GM23338 (cell line): ENCODE data around the gene AFF2. TPM values are rescaled to one million over a fixed set of nuclear protein-coding genes. Genes with fewer than 3 reads are reported as not detected.

Experiments used
- ATAC-seq: fragments of 200-7000 bp; cut with Tn5 transposase; 3 replicates; pipeline ENCODE4 v1.9.1; 2020
- DNase-seq: peaks from one replicate; pipeline ENCODE4 v3.0.0-alpha.2; 2015; ENCODE audit warnings: low spot score
- H2AFZ ChIP-seq: fragments of 200-600 bp; sonication (generic); 2 replicates; pipeline ENCODE4 v1.8.0; 2016; ENCODE audit warnings: antibody characterized with exemption, mild to moderate bottlenecking, moderate library complexity
- H3F3A ChIP-seq: fragments of 200-600 bp; sonication (generic); replicated peaks from 2 replicates; pipeline ENCODE4 v1.8.0; 2017; ENCODE audit warnings: antibody characterized with exemption, mixed run types, low read depth
- H3K27ac ChIP-seq: fragments of 200-600 bp; sonication (generic); 2 replicates; pipeline ENCODE4 v1.6.1; 2016; ENCODE audit warnings: low read depth
- H3K27me3 ChIP-seq: fragments of 200-600 bp; sonication (generic); 2 replicates; pipeline ENCODE4 v1.8.0; 2016; ENCODE audit warnings: mild to moderate bottlenecking, mixed run types, moderate library complexity; ENCODE audit not compliant: insufficient read depth
- H3K36me3 ChIP-seq: fragments of 200-600 bp; sonication (generic); 2 replicates; pipeline ENCODE4 v1.8.0; 2016; ENCODE audit warnings: mild to moderate bottlenecking; ENCODE audit not compliant: insufficient read depth
- H3K4me1 ChIP-seq: fragments of 200-600 bp; sonication (generic); 2 replicates; pipeline ENCODE4 v1.8.0; 2016; ENCODE audit warnings: mild to moderate bottlenecking, moderate library complexity; ENCODE audit not compliant: insufficient read depth
- H3K4me2 ChIP-seq: fragments of 200-600 bp; sonication (generic); 2 replicates; pipeline ENCODE4 v1.7.1; 2017; ENCODE audit warnings: mixed run types
- H3K4me3 ChIP-seq: fragments of 200-600 bp; sonication (generic); 2 replicates; pipeline ENCODE4 v1.6.1; 2016; ENCODE audit warnings: mixed run types
- H3K79me2 ChIP-seq: fragments of 200-600 bp; sonication (generic); replicated peaks from 2 replicates; pipeline ENCODE4 v1.8.0; 2017; ENCODE audit warnings: mild to moderate bottlenecking; ENCODE audit not compliant: insufficient read depth
- H3K9me2 ChIP-seq: fragments of 200-600 bp; sonication (generic); 2 replicates; pipeline ENCODE4 v1.8.0; 2017; ENCODE audit not compliant: insufficient read depth
- H4K20me1 ChIP-seq: fragments of 200-600 bp; sonication (generic); replicated peaks from 2 replicates; pipeline ENCODE4 v1.8.0; 2017; ENCODE audit warnings: mild to moderate bottlenecking; ENCODE audit not compliant: insufficient read depth
- H3K27ac Mint-ChIP-seq: 2 replicates; pipeline ENCODE4 v1.8.0; 2020; ENCODE audit warnings: inconsistent platforms, mild to moderate bottlenecking, moderate library complexity, mixed read lengths
- H3K27me3 Mint-ChIP-seq: 3 replicates; pipeline ENCODE4 v1.8.0; 2022; ENCODE audit warnings: low read depth, mild to moderate bottlenecking, moderate library complexity, mixed read lengths, inconsistent platforms; ENCODE audit not compliant: insufficient read depth, poor library complexity
- H3K36me3 Mint-ChIP-seq: 3 replicates; pipeline ENCODE4 v1.8.0; 2021; ENCODE audit warnings: low read depth, mild to moderate bottlenecking, inconsistent platforms, moderate library complexity, mixed read lengths
- H3K4me1 Mint-ChIP-seq: 3 replicates; pipeline ENCODE4 v1.8.0; 2020; ENCODE audit warnings: mild to moderate bottlenecking, inconsistent platforms, mixed read lengths
- H3K4me3 Mint-ChIP-seq: 3 replicates; pipeline ENCODE4 v1.8.0; 2021; ENCODE audit warnings: moderate library complexity, mild to moderate bottlenecking, inconsistent platforms, mixed read lengths
- H3K9me3 Mint-ChIP-seq: 3 replicates; pipeline ENCODE4 v1.8.0; 2020; ENCODE audit warnings: moderate library complexity, mild to moderate bottlenecking, inconsistent platforms, mixed read lengths
- CREB1 ChIP-seq: fragments of 250-450 bp; sonication (Bioruptor Pico); IDR thresholded peaks from 2 replicates; pipeline ENCODE4 v1.5.0; 2020; ENCODE audit warnings: low read depth, mild to moderate bottlenecking, moderate library complexity
- EZH2phosphoT487 ChIP-seq: fragments of 200-600 bp; sonication (generic); IDR thresholded peaks from one replicate; pipeline ENCODE4 v1.8.1; 2018; ENCODE audit warnings: antibody characterized with exemption; ENCODE audit not compliant: unreplicated experiment
- JUNB ChIP-seq: IDR thresholded peaks from one replicate; pipeline ENCODE4 v1.6.1; 2016; ENCODE audit warnings: antibody characterized with exemption; ENCODE audit not compliant: unreplicated experiment
- NANOG ChIP-seq: IDR thresholded peaks from 2 replicates; pipeline ENCODE4 v1.6.1; 2016; ENCODE audit warnings: antibody characterized with exemption, borderline replicate concordance
- POLR2AphosphoS5 ChIP-seq: IDR thresholded peaks from 2 replicates; pipeline ENCODE4 v1.6.1; 2016; ENCODE audit warnings: antibody characterized with exemption, low read depth
- ZNF331 ChIP-seq: fragments of 250-450 bp; sonication (Bioruptor Pico); IDR thresholded peaks from 2 replicates; pipeline ENCODE4 v1.5.0; 2020; ENCODE audit warnings: low read depth, mild to moderate bottlenecking, moderate library complexity
- polyA plus RNA-seq: library from polyadenylated mRNA; unstranded; fragments of >200 nt; fragmentation: Nextera tagmentation; extraction: Ambion mirVana; gene quantifications from 2 replicates; pipeline ENCODE4 v1.2.1, GENCODE V29; 2016
- total RNA-seq: library from RNA; depleted of rRNA; stranded (reverse); fragments of >200 nt; shearing (Covaris generic); gene quantifications from 2 replicates; pipeline ENCODE4 v1.2.3, GENCODE V29; 2014
- TF ChIP-seq, protein P1 (sequence below): IDR thresholded peaks from one replicate; pipeline ENCODE4 v1.6.1; 2018; ENCODE audit warnings: antibody characterized with exemption; ENCODE audit not compliant: unreplicated experiment
- TF ChIP-seq, protein P2 (sequence below): IDR thresholded peaks from 2 replicates; pipeline ENCODE4 v1.6.1; 2016; ENCODE audit warnings: antibody characterized with exemption
- TF ChIP-seq, protein P3 (sequence below), 2 experiments: fragments of 200-600 bp in 1 of 2; sonication (generic) in 1 of 2; conservative IDR thresholded peaks; 2 replicates each; pipeline versions ENCODE4 v1.5.1 to v1.6.1; 2016 to 2017; ENCODE audit warnings: antibody characterized with exemption in 2 of 2, low read depth in 2 of 2, mild to moderate bottlenecking in 2 of 2, moderate library complexity in 1 of 2

Gene AFF2
- total and polyA plus RNA-seq, 2 experiments from 2014 or later, result 1.6 to 5.8 TPM

DNA sequence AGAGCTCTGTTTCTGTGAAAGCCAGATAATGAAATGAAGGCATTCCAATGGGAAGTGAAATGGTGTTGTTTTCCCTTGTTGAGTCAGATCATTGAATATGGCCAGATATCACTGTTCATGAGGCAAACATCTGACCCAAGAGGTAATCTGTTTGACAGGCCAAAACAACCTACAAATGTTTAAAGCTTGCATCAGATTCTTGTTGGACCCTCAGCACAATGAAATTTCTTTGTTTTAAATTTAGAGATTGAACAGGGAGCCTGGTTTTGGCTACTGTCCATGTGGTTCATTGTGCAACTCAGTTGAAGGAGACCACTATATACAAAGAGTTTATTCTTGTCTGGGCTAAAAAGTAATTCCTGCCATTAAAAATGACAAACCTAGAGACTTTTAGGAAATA is 159.1 kb downstream of the AFF2 start (continued):
- TF ChIP-seq, protein P1, sequence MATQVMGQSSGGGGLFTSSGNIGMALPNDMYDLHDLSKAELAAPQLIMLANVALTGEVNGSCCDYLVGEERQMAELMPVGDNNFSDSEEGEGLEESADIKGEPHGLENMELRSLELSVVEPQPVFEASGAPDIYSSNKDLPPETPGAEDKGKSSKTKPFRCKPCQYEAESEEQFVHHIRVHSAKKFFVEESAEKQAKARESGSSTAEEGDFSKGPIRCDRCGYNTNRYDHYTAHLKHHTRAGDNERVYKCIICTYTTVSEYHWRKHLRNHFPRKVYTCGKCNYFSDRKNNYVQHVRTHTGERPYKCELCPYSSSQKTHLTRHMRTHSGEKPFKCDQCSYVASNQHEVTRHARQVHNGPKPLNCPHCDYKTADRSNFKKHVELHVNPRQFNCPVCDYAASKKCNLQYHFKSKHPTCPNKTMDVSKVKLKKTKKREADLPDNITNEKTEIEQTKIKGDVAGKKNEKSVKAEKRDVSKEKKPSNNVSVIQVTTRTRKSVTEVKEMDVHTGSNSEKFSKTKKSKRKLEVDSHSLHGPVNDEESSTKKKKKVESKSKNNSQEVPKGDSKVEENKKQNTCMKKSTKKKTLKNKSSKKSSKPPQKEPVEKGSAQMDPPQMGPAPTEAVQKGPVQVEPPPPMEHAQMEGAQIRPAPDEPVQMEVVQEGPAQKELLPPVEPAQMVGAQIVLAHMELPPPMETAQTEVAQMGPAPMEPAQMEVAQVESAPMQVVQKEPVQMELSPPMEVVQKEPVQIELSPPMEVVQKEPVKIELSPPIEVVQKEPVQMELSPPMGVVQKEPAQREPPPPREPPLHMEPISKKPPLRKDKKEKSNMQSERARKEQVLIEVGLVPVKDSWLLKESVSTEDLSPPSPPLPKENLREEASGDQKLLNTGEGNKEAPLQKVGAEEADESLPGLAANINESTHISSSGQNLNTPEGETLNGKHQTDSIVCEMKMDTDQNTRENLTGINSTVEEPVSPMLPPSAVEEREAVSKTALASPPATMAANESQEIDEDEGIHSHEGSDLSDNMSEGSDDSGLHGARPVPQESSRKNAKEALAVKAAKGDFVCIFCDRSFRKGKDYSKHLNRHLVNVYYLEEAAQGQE, result no peak
- TF ChIP-seq CREB1 (no peak), JUNB (no peak)

DNA sequence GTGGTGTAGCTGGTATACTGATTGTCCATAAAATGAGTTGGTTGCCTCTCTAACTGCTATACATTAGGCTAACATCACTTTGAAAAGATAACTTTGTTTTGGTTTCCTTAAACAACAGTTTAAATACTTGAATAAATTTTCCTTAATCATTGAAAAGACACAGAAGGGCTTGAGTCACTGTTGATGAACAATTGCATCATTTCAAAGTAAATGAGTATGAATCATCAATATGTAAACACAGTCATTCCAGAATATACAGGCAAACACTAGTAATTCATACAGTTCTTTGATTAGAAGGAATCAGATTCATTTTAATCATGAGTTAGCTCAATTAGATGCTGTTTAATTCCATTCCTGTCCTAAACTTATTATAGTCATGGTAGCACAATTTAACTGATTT is 160.6 kb downstream of the AFF2 start:
- no peak overlapping the region for H2AFZ ChIP-seq
- DNase-seq, result no peak
- Mint-ChIP-seq H3K36me3 (peaks cover 4% of the 10 kb centered on the region; the same call in 1 of the 3 replicates), H3K4me1 (no peaks in the 10 kb centered on the region), H3K27me3 (no peaks in the 10 kb centered on the region), H3K27ac (no peak overlapping the region), H3K9me3 (no peaks in the 10 kb centered on the region; the same call in 2 of the 3 replicates), H3K4me3 (no peak overlapping the region)
- H3K27me3 ChIP-seq, result no peaks in the 10 kb centered on the region
- no peaks in the 10 kb centered on the region for H3K79me2 ChIP-seq
- H3K9me2 ChIP-seq, result no peaks in the 10 kb centered on the region
- H3K4me2 ChIP-seq, result no peak overlapping the region
- ATAC-seq, result no peak
- H4K20me1 ChIP-seq, result no peaks in the 10 kb centered on the region
- H3K4me1 ChIP-seq, result no peaks in the 10 kb centered on the region
- H3F3A ChIP-seq, result no peaks in the 10 kb centered on the region
- H3K27ac ChIP-seq, result no peak overlapping the region
- H3K36me3 ChIP-seq, result no peaks in the 10 kb centered on the region
- H3K4me3 ChIP-seq, result no peak overlapping the region
- TF ChIP-seq ZNF331 (CRISPR knock-in tag) (no peak), EZH2phosphoT487 (no peak), NANOG (no peak), POLR2AphosphoS5 (no peak), CREB1 (no peak)
- TF ChIP-seq, protein P2, sequence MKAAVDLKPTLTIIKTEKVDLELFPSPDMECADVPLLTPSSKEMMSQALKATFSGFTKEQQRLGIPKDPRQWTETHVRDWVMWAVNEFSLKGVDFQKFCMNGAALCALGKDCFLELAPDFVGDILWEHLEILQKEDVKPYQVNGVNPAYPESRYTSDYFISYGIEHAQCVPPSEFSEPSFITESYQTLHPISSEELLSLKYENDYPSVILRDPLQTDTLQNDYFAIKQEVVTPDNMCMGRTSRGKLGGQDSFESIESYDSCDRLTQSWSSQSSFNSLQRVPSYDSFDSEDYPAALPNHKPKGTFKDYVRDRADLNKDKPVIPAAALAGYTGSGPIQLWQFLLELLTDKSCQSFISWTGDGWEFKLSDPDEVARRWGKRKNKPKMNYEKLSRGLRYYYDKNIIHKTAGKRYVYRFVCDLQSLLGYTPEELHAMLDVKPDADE, result no peak
- TF ChIP-seq, protein P3, sequence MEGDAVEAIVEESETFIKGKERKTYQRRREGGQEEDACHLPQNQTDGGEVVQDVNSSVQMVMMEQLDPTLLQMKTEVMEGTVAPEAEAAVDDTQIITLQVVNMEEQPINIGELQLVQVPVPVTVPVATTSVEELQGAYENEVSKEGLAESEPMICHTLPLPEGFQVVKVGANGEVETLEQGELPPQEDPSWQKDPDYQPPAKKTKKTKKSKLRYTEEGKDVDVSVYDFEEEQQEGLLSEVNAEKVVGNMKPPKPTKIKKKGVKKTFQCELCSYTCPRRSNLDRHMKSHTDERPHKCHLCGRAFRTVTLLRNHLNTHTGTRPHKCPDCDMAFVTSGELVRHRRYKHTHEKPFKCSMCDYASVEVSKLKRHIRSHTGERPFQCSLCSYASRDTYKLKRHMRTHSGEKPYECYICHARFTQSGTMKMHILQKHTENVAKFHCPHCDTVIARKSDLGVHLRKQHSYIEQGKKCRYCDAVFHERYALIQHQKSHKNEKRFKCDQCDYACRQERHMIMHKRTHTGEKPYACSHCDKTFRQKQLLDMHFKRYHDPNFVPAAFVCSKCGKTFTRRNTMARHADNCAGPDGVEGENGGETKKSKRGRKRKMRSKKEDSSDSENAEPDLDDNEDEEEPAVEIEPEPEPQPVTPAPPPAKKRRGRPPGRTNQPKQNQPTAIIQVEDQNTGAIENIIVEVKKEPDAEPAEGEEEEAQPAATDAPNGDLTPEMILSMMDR (conservative IDR thresholded peaks at IDR 0.05; ENCODE audit: low read depth in 2 of 2), result no peak
- TF ChIP-seq, protein P1, result no peak
